Endometrial microvascular endothelial cells (primary cell): ENCODE results near the gene TMEM184C. TPM values are rescaled to one million over a fixed set of nuclear protein-coding genes. Genes with fewer than 3 reads are reported as not detected.

ENCODE experiments used
- in situ Hi-C: cut with HindIII; loops from 2 replicates; pipeline ENCODE4 v1.10.0; 2017; ENCODE audit warnings: low sequenced_read_pairs, low pct_unique_long_range_greater_than_20kb; ENCODE audit errors: inconsistent ontology term
- total RNA-seq: library from RNA; depleted of rRNA; stranded (reverse); fragments of >200 nt; gene quantifications from one replicate; pipeline ENCODE4 v1.2.3, GENCODE V29; 2015; ENCODE audit errors: inconsistent ontology term

TMEM184C gene
- total RNA-seq, 1 donor from 2014 or later, result 37.3 TPM

- in situ Hi-C loops, result no loop called here
These were observed 23.1 kb downstream of the TMEM184C start for GRCh38 chr4:147640331-147640730.

- in situ Hi-C loops, result no loop called here
These were observed 26.4 kb downstream of the TMEM184C start for GRCh38 chr4:147643616-147644015.

GRCh38 chr4:147644471-147644870 lies 27.3 kb downstream of the TMEM184C start:
- in situ Hi-C loops, result no loop called here

GRCh38 chr4:147645099-147645498 lies 27.9 kb downstream of the TMEM184C start:
- in situ Hi-C loops, result no loop called here

GRCh38 chr4:147648656-147649055 lies 31.5 kb downstream of the TMEM184C start:
- in situ Hi-C loops, result no loop called here

- in situ Hi-C loops, result no loop called here
These were observed 34.4 kb downstream of the TMEM184C start for GRCh38 chr4:147651563-147651962.

GRCh38 chr4:147655639-147656038 lies 38.4 kb downstream of the TMEM184C start:
- in situ Hi-C loops, result no loop called here

- in situ Hi-C loops, result no loop called here
These were observed 41.3 kb downstream of the TMEM184C start for GRCh38 chr4:147658501-147658900.

GRCh38 chr4:147674073-147674472 lies 56.9 kb downstream of the TMEM184C start:
- in situ Hi-C loops, result no loop called here

GRCh38 chr4:147674496-147674895 lies 57.3 kb downstream of the TMEM184C start:
- in situ Hi-C loops, result no loop called here

- in situ Hi-C loops, result no loop called here
These were observed 60.9 kb downstream of the TMEM184C start for GRCh38 chr4:147678106-147678505.

- in situ Hi-C loops, result no loop called here
These were observed 61.8 kb downstream of the TMEM184C start for GRCh38 chr4:147678796-147679549.

GRCh38 chr4:147682755-147683154 lies 65.6 kb downstream of the TMEM184C start:
- in situ Hi-C loops, result no loop called here

- in situ Hi-C loops, result no loop called here
These were observed 66.0 kb downstream of the TMEM184C start for GRCh38 chr4:147683188-147683591.

- in situ Hi-C loops, result no loop called here
These were observed 66.8 kb downstream of the TMEM184C start, which contains the start of gene PRMT9 for GRCh38 chr4:147683717-147684700. Gene PRMT9 (minus strand): TSS chr4:147684163. CDS start chr4:147683987, 176 bp downstream.

GRCh38 chr4:147689067-147689466 lies 71.9 kb downstream of the TMEM184C start:
- in situ Hi-C loops, result no loop called here

- in situ Hi-C loops, result no loop called here
These were observed 74.6 kb downstream of the TMEM184C start for GRCh38 chr4:147691820-147692219.

GRCh38 chr4:147693218-147693617 lies 76.0 kb downstream of the TMEM184C start:
- in situ Hi-C loops, result no loop called here

GRCh38 chr4:147696866-147697265 lies 79.7 kb downstream of the TMEM184C start:
- in situ Hi-C loops, result no loop called here

GRCh38 chr4:147704846-147705245 lies 87.6 kb downstream of the TMEM184C start:
- in situ Hi-C loops, result no loop called here
